H1 (cell line): ENCODE measurements around the gene SLC6A18.

ENCODE experiments used
- EP300 ChIP-seq, 2 experiments: IDR thresholded peaks; 1 replicate in 1 of 2; 2 replicates in 1 of 2; pipeline ENCODE4 v1.6.1; 2011 to 2012; ENCODE audit warnings: low read depth in 2 of 2, low read length in 2 of 2, mild to moderate bottlenecking in 2 of 2, borderline replicate concordance in 1 of 2, inconsistent platforms in 1 of 2, moderate library complexity in 1 of 2
- JUND ChIP-seq: IDR thresholded peaks from 2 replicates; pipeline ENCODE4 v1.6.1; 2011; ENCODE audit warnings: mild to moderate bottlenecking, improper control_type of control experiment, low read length
- ZNF274 ChIP-seq: IDR thresholded peaks from 2 replicates; pipeline ENCODE4 v1.7.0; 2012; ENCODE audit warnings: low read length, borderline replicate concordance; ENCODE audit errors: extremely low read depth

DNA sequence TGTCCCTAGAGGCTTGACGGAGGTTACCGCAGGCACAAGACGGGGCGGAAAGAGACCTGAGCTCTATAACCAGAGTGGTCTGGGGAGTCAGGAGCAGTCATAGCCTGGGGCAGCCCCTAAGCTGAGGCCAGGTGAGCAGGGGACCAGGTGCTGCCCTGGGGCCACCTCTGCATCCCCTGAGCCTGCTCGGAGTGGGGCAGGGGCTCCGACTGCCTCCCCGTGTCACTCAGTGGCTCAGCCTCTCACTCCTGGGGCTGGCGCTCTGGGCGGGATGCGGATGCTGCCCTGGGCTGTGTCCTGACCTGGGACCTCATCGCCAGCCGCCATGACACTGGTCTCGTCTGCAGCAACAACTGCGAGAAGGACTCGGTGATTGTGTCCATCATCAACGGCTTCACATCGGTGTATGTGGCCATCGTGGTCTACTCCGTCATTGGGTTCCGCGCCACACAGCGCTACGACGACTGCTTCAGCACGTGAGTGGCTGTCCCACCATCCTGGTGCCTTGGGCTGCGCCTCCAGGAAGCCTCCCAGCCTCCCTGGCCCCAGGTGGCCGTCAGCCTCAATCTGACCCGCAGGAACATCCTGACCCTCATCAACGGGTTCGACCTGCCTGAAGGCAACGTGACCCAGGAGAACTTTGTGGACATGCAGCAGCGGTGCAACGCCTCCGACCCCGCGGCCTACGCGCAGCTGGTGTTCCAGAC, 8.8 kb upstream of the SLC6A18 start:
- TF ChIP-seq EP300 (IDR thresholded peaks at IDR 0.05; ENCODE audit: borderline replicate concordance in 1 of 2, low read depth in 2 of 2, low read length in 2 of 2) (no peak), ZNF274 (no peak), JUND (no peak)
